WERI-Rb-1 (cell line): ENCODE results near the gene CDC42BPB.

Source experiments
- DNase-seq: peaks from one replicate; pipeline ENCODE4 v3.0.0-alpha.2; 2020
- H3K27ac ChIP-seq: fragments of 250-450 bp; sonication (Bioruptor Pico); 2 replicates; pipeline ENCODE4 v1.5.1; 2020; ENCODE audit warnings: mild to moderate bottlenecking, moderate library complexity
- H3K27me3 ChIP-seq: fragments of 250-450 bp; sonication (Bioruptor Pico); 2 replicates; pipeline ENCODE4 v1.5.1; 2021; ENCODE audit warnings: mild to moderate bottlenecking, low read depth, moderate library complexity; ENCODE audit not compliant: insufficient read depth, severe bottlenecking
- H3K36me3 ChIP-seq: fragments of 250-450 bp; sonication (Bioruptor Pico); 2 replicates; pipeline ENCODE4 v1.5.1; 2020; ENCODE audit warnings: mild to moderate bottlenecking, moderate library complexity
- H3K4me3 ChIP-seq: 2 replicates; pipeline ENCODE4 v1.5.1; 2011; ENCODE audit warnings: low read depth, mild to moderate bottlenecking, control low read depth, low read length
- H3K9me3 ChIP-seq: fragments of 250-450 bp; sonication (Bioruptor Pico); 2 replicates; pipeline ENCODE4 v1.5.1; 2021; ENCODE audit warnings: mild to moderate bottlenecking, moderate library complexity; ENCODE audit not compliant: severe bottlenecking
- TF ChIP-seq, protein P1 (sequence below): IDR thresholded peaks from 2 replicates; pipeline ENCODE4 v1.5.1; 2011; ENCODE audit warnings: low read depth, mild to moderate bottlenecking, control low read depth, inconsistent platforms, low read length

The CDC42BPB gene

GRCh38 chr14:102944448-102945330 lies 112.7 kb downstream of the CDC42BPB start:
- H3K27me3 ChIP-seq: no peaks in the 10 kb centered on the region
- H3K4me3 ChIP-seq: no peak overlapping the region
- TF ChIP-seq, protein P1, sequence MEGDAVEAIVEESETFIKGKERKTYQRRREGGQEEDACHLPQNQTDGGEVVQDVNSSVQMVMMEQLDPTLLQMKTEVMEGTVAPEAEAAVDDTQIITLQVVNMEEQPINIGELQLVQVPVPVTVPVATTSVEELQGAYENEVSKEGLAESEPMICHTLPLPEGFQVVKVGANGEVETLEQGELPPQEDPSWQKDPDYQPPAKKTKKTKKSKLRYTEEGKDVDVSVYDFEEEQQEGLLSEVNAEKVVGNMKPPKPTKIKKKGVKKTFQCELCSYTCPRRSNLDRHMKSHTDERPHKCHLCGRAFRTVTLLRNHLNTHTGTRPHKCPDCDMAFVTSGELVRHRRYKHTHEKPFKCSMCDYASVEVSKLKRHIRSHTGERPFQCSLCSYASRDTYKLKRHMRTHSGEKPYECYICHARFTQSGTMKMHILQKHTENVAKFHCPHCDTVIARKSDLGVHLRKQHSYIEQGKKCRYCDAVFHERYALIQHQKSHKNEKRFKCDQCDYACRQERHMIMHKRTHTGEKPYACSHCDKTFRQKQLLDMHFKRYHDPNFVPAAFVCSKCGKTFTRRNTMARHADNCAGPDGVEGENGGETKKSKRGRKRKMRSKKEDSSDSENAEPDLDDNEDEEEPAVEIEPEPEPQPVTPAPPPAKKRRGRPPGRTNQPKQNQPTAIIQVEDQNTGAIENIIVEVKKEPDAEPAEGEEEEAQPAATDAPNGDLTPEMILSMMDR: no peak
- no peak overlapping the region for H3K27ac ChIP-seq
- no peak for DNase-seq
- H3K36me3 ChIP-seq: peaks cover 71% of the 10 kb centered on the region
- no peaks in the 10 kb centered on the region for H3K9me3 ChIP-seq

DNA sequence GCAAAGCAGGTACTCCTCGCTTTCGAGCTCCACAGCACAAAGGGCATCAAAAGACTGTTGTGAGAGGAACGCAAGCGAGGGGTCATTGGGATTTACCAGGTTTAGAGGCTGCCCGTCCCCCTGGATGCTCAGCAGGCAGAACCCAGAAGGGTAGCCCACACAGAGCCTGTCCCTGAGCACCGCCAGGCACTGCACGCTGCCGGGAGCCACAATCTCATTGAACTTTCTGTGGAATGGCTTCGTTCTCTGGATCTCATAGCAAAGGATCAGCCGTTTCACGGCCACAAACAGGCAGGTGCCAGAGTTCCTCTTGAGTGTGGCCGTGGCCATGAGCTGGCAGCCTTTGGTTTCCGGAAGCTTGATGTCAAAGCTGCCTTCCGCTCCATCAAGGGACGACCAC lies 113.4 kb downstream of the CDC42BPB start:
- Histone ChIP-seq H3K36me3 (peaks cover 66% of the 10 kb centered on the region), H3K4me3 (no peak overlapping the region)

GRCh38 chr14:102943454-102943853 lies 113.9 kb downstream of the CDC42BPB start:
- no peak for DNase-seq
- peaks cover 63% of the 10 kb centered on the region for H3K36me3 ChIP-seq
- H3K4me3 ChIP-seq: no peak overlapping the region
- H3K27ac ChIP-seq: no peak overlapping the region
- TF ChIP-seq, protein P1: no peak
- H3K27me3 ChIP-seq: no peaks in the 10 kb centered on the region
- no peaks in the 10 kb centered on the region for H3K9me3 ChIP-seq

More for the DNA sequence above, 113.4 kb downstream of the CDC42BPB start:
- H3K27ac ChIP-seq: no peak overlapping the region
- no peaks in the 10 kb centered on the region for H3K27me3 ChIP-seq
- TF ChIP-seq, protein P1: no peak
- no peaks in the 10 kb centered on the region for H3K9me3 ChIP-seq
- DNase-seq: no peak

- TF ChIP-seq, protein P1: no peak
- H3K36me3 ChIP-seq: peaks cover 60% of the 10 kb centered on the region
- DNase-seq: no peak
- no peaks in the 10 kb centered on the region for H3K27me3 ChIP-seq
- no peak overlapping the region for H3K27ac ChIP-seq
- H3K9me3 ChIP-seq: no peaks in the 10 kb centered on the region
- no peak overlapping the region for H3K4me3 ChIP-seq
Measured at GRCh38 chr14:102942069-102942468, 115.3 kb downstream of the CDC42BPB start.

DNA sequence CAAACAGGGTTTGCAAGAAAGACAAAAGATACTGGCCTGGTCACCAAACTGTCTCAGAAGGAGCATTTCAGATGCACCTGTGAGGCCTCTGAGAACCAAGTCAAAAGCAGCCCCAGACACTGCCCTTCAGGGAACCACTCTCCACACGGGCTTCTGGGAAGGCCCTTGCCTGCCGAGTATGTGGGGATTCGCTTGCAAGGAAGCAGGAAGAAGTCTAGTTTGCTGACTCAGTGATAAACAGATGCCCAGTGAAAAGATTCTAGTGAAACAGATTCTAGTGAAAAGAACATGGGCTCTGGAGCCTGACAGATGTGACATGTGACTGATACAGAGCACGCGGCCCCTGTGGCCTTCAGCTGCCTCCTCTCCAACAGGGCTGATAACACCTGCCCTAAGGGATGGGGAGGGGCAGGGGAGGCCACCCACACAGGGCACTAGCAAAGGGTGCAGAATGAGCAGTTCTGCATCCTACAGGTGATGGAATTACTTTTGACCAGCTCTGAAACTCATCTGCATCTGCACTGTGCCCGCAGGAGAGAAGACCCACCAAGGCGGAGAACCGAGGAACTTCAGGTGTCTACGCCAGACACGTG lies 115.8 kb downstream of the CDC42BPB start:
- Histone ChIP-seq H3K27ac (no peak overlapping the region), H3K27me3 (no peaks in the 10 kb centered on the region), H3K4me3 (no peak overlapping the region), H3K9me3 (no peaks in the 10 kb centered on the region), H3K36me3 (peaks cover 57% of the 10 kb centered on the region)
- no peak for DNase-seq
- TF ChIP-seq, protein P1: no peak
